SK-N-SH (cell line): Measurements from ENCODE around the gene C1orf52. TPM values are rescaled to one million over a fixed set of nuclear protein-coding genes. Genes with fewer than 3 reads are reported as not detected.

Experiments
- CTCF ChIA-PET: fragments of 300-600, 350-600 bp; formaldehyde crosslinking; extraction: SDS; loops from one replicate; lab custom pipeline; 2021; lab: Yijun Ruan, JAX
- POLR2A ChIA-PET: fragments of 350-600 bp; sonication (Branson Sonifier 250); formaldehyde crosslinking; extraction: SDS; loops from one replicate; lab custom pipeline; 2020; ENCODE audit warnings: antibody characterized with exemption, inconsistent platforms; lab: Yijun Ruan, JAX
- DNase-seq: peaks from one replicate; pipeline ENCODE4 v3.0.0; 2012
- H2AFZ ChIP-seq: fragments of 200-600 bp; sonication (generic); 2 replicates; pipeline ENCODE4 v1.8.1; 2016; ENCODE audit warnings: antibody characterized with exemption, mild to moderate bottlenecking, low read depth
- H3F3A ChIP-seq: fragments of 200-600 bp; sonication (generic); replicated peaks from 2 replicates; pipeline ENCODE3; 2016; ENCODE audit warnings: antibody characterized with exemption, mild to moderate bottlenecking; ENCODE audit not compliant: insufficient read depth
- H3K27ac ChIP-seq, 2 experiments: fragments of 200-500 bp in 1 of 2; fragments of 200-600 bp in 1 of 2; sonication (Bioruptor generic) in 1 of 2; sonication (generic), shearing (Covaris generic) in 1 of 2; 2 replicates each; pipeline versions ENCODE4 v1.5.1 to v1.6.1; 2014 to 2016; ENCODE audit warnings: low read depth in 2 of 2, inconsistent platforms in 1 of 2, low read length in 1 of 2, mild to moderate bottlenecking in 1 of 2, mixed read lengths in 1 of 2
- H3K27me3 ChIP-seq: fragments of 200-600 bp; sonication (generic), shearing (Covaris generic); 2 replicates; pipeline ENCODE4 v1.6.1; 2016; ENCODE audit warnings: mixed run types; ENCODE audit not compliant: insufficient read depth
- H3K36me3 ChIP-seq, 2 experiments: fragments of 200-500 bp in 1 of 2; fragments of 200-600 bp in 1 of 2; sonication (Bioruptor generic) in 1 of 2; sonication (generic) in 1 of 2; replicated peaks in 1 of 2; 2 replicates each; pipeline versions ENCODE3 to v1.5.1; 2014 to 2016; ENCODE audit warnings: low read length in 1 of 2, mild to moderate bottlenecking in 1 of 2; ENCODE audit not compliant: insufficient read depth in 2 of 2, control insufficient read depth in 1 of 2
- H3K4me1 ChIP-seq, 2 experiments: fragments of 200-500 bp in 1 of 2; fragments of 200-600 bp in 1 of 2; sonication (Bioruptor generic) in 1 of 2; sonication (generic), shearing (Covaris generic) in 1 of 2; 2 replicates each; pipeline versions ENCODE4 v1.5.1 to v1.6.1; 2014 to 2016; ENCODE audit warnings: low read depth in 1 of 2, low read length in 1 of 2, mixed run types in 1 of 2; ENCODE audit not compliant: insufficient read depth in 2 of 2, control insufficient read depth in 1 of 2
- H3K4me2 ChIP-seq: fragments of 200-600 bp; sonication (generic), shearing (Covaris generic); 2 replicates; pipeline ENCODE4 v1.6.1; 2017; ENCODE audit warnings: mixed run types
- H3K4me3 ChIP-seq, 2 experiments: fragments of 200-500 bp in 1 of 2; fragments of 200-600 bp in 1 of 2; sonication (Bioruptor generic) in 1 of 2; sonication (generic), shearing (Covaris generic) in 1 of 2; 2 replicates each; pipeline versions ENCODE4 v1.5.1 to v1.8.1; 2014 to 2016; ENCODE audit warnings: low read depth in 2 of 2, inconsistent platforms in 1 of 2, low read length in 1 of 2, mild to moderate bottlenecking in 1 of 2, mixed read lengths in 1 of 2, moderate library complexity in 1 of 2
- H3K79me2 ChIP-seq: fragments of 200-600 bp; sonication (generic); 2 replicates; pipeline ENCODE4 v1.8.1; 2017; ENCODE audit warnings: mild to moderate bottlenecking; ENCODE audit not compliant: insufficient read depth
- H3K9ac ChIP-seq: fragments of 200-600 bp; sonication (generic); 2 replicates; pipeline ENCODE4 v1.6.1; 2017; ENCODE audit warnings: mixed run types
- H3K9me2 ChIP-seq: fragments of 200-600 bp; sonication (generic); 2 replicates; pipeline ENCODE4 v1.6.1; 2017; ENCODE audit warnings: mixed run types
- H3K9me3 ChIP-seq: fragments of 200-600 bp; sonication (generic); 2 replicates; pipeline ENCODE4 v1.6.1; 2017; ENCODE audit warnings: mixed run types, mild to moderate bottlenecking, moderate library complexity
- H4K20me1 ChIP-seq: fragments of 200-600 bp; sonication (generic); 2 replicates; pipeline ENCODE4 v1.6.1; 2017; ENCODE audit warnings: mild to moderate bottlenecking, mixed run types; ENCODE audit not compliant: insufficient read depth
- JUND ChIP-seq: IDR thresholded peaks from 2 replicates; pipeline ENCODE4 v1.4.0; 2012
- MEF2A ChIP-seq: IDR thresholded peaks from 2 replicates; pipeline ENCODE4 v1.4.0; 2012; ENCODE audit warnings: low read depth, borderline replicate concordance
- NFIC ChIP-seq: IDR thresholded peaks from 2 replicates; pipeline ENCODE4 v1.4.0; 2012; ENCODE audit warnings: borderline replicate concordance
- POLR2AphosphoS5 ChIP-seq: IDR thresholded peaks from 2 replicates; pipeline ENCODE4 v1.6.1; 2012; ENCODE audit warnings: low read depth, low read length
- RAD21 ChIP-seq: IDR thresholded peaks from 2 replicates; pipeline ENCODE4 v1.6.1; 2012; ENCODE audit warnings: mild to moderate bottlenecking, low read length
- TAF1 ChIP-seq: IDR thresholded peaks from 2 replicates; pipeline ENCODE4 v1.6.1; 2012; ENCODE audit warnings: low read depth, mild to moderate bottlenecking, low read length, moderate library complexity, borderline replicate concordance
- WGBS: methylation state at CpG from one replicate; pipeline ENCODE4 v1.1.6; 2017; ENCODE audit warnings: low lambda C conversion rate; 5-methylcytosine and 5-hydroxymethylcytosine counted together
- polyA plus RNA-seq, 3 experiments: library from polyadenylated mRNA; depleted of rRNA; stranded (reverse); fragments of >200 nt; gene quantifications; 2 replicates each; pipeline ENCODE4 v1.2.3, GENCODE V29; 2012
- TF ChIP-seq, protein P1 (sequence below): fragments of 150-350 bp; IDR thresholded peaks from 2 replicates; pipeline ENCODE4 v1.6.1; 2016; ENCODE audit warnings: mild to moderate bottlenecking, low read depth, low read length
- TF ChIP-seq, protein P2 (sequence below): fragments of 200-600 bp; sonication (generic); IDR thresholded peaks from 2 replicates; pipeline ENCODE4 v1.6.1; 2017; ENCODE audit warnings: antibody characterized with exemption, mild to moderate bottlenecking, moderate library complexity
- TF ChIP-seq, protein P3 (sequence below): IDR thresholded peaks from 2 replicates; pipeline ENCODE4; 2012
- TF ChIP-seq, protein P4 (sequence below): IDR thresholded peaks from 2 replicates; pipeline ENCODE4 v1.6.1; 2012; ENCODE audit warnings: mild to moderate bottlenecking, low read depth, low read length, moderate library complexity

Gene C1orf52
- polyA plus RNA-seq, 1 of the 3 experiments (the other 2 are of a cell fraction) = 23.4 TPM

DNA sequence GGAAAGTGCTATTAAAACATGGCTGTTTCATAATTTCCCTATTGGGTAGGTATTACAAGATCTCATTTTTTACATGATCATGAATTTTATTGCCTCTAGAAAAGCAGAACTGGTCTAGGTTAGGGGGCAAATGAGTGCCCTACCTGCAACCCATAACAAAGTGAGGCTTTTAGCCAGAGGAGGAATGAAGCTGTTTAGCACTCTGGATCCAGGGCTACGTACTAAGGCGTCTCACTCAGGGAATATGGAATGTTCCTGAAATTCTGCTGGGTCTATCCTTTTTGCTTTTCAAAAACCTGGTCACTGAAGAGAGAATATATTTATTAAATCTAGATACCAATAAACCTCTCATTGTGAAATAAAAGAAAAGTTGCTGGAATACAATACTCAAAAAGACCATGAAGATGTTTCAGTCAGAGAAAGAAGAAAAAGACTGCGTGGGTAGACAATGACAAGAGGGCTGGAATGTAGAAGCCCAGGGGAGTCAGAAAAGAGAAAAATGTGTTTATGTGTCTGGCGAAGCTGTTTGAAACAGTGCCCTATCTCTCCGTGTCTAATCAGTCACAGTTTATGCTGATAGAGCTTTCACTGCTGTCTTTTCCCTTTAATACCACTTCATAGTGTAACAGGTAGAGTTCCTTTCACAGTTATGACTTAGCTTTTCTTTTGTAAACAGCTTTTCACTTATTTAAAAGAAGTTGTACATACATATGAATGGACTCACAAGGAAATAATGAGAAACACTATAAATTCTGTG, 33.7 kb downstream of the C1orf52 start (continued):
- TF ChIP-seq, protein P1, sequence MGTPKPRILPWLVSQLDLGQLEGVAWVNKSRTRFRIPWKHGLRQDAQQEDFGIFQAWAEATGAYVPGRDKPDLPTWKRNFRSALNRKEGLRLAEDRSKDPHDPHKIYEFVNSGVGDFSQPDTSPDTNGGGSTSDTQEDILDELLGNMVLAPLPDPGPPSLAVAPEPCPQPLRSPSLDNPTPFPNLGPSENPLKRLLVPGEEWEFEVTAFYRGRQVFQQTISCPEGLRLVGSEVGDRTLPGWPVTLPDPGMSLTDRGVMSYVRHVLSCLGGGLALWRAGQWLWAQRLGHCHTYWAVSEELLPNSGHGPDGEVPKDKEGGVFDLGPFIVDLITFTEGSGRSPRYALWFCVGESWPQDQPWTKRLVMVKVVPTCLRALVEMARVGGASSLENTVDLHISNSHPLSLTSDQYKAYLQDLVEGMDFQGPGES = no peak
- TF ChIP-seq TAF1 (no peak), JUND (no peak)

DNA sequence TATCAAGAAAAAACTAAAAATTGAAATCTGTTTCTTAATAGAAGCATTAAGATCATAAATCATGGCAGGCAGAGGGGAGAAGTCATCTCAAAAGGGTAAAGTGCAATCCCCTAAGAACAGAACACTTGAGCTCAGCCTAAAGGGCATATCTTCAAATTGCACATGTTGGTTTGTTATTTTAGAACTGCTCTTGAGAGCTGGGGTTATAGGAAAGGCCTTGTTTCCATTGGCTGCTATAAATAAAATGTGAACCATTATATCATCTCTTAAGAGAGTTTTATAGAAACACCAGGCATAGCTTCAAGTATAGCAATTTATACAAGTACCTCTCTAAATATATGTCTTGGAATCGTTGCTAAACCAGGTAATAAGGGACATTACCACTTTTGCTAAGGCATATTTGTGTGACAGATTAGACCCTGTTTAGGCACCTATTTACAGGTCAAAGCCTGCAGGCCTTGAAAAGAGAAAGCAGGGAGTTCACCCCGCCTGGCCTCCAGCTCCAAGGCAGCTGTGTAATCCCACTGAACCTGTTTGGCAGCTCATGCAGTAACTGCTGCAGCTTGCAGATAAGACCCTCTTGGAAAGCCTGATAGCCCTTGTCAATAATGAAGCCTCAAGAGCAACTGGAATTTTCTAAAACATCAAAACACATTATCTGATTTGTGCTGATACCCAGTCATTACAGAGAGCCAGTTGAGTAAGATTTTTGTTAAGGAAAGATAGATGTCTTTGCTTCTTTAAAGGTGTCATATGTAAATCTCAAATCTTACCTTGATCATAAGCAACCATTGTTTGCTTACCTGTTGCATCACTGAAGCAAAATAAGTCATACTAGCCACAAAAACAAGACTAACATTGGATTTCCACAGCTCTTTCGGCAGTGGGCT, 34.5 kb downstream of the C1orf52 start:
- ChIA-PET POLR2A (interaction anchor here (1.2 kb wide), 1 partner anchor 35 kb away, joined by 3 read pairs; the partner anchor contains the start of gene C1orf52), CTCF (interaction anchor here (0.7 to 2.2 kb wide), 5 partner anchors 25 to 280 kb away, joined by 3 to 7 read pairs (median 3); partner anchors contain the start of gene C1orf52)
- no peaks in the 10 kb centered on the region for H3K79me2 ChIP-seq
- H3K27me3 ChIP-seq = peaks cover 49% of the 10 kb centered on the region
- H3K9ac ChIP-seq = no peak overlapping the region
- no peak overlapping the region for H3K27ac ChIP-seq
- no peaks in the 10 kb centered on the region for H3K36me3 ChIP-seq
- TF ChIP-seq NFIC = no peak
- TF ChIP-seq, protein P2, sequence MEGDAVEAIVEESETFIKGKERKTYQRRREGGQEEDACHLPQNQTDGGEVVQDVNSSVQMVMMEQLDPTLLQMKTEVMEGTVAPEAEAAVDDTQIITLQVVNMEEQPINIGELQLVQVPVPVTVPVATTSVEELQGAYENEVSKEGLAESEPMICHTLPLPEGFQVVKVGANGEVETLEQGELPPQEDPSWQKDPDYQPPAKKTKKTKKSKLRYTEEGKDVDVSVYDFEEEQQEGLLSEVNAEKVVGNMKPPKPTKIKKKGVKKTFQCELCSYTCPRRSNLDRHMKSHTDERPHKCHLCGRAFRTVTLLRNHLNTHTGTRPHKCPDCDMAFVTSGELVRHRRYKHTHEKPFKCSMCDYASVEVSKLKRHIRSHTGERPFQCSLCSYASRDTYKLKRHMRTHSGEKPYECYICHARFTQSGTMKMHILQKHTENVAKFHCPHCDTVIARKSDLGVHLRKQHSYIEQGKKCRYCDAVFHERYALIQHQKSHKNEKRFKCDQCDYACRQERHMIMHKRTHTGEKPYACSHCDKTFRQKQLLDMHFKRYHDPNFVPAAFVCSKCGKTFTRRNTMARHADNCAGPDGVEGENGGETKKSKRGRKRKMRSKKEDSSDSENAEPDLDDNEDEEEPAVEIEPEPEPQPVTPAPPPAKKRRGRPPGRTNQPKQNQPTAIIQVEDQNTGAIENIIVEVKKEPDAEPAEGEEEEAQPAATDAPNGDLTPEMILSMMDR = no peak
- TF ChIP-seq, protein P3, sequence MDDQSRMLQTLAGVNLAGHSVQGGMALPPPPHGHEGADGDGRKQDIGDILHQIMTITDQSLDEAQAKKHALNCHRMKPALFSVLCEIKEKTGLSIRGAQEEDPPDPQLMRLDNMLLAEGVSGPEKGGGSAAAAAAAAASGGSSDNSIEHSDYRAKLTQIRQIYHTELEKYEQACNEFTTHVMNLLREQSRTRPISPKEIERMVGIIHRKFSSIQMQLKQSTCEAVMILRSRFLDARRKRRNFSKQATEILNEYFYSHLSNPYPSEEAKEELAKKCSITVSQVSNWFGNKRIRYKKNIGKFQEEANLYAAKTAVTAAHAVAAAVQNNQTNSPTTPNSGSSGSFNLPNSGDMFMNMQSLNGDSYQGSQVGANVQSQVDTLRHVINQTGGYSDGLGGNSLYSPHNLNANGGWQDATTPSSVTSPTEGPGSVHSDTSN = no peak
- no peak for TF ChIP-seq POLR2AphosphoS5
- no peak for TF ChIP-seq TAF1
- TF ChIP-seq RAD21 = no peak
- TF ChIP-seq, protein P4, sequence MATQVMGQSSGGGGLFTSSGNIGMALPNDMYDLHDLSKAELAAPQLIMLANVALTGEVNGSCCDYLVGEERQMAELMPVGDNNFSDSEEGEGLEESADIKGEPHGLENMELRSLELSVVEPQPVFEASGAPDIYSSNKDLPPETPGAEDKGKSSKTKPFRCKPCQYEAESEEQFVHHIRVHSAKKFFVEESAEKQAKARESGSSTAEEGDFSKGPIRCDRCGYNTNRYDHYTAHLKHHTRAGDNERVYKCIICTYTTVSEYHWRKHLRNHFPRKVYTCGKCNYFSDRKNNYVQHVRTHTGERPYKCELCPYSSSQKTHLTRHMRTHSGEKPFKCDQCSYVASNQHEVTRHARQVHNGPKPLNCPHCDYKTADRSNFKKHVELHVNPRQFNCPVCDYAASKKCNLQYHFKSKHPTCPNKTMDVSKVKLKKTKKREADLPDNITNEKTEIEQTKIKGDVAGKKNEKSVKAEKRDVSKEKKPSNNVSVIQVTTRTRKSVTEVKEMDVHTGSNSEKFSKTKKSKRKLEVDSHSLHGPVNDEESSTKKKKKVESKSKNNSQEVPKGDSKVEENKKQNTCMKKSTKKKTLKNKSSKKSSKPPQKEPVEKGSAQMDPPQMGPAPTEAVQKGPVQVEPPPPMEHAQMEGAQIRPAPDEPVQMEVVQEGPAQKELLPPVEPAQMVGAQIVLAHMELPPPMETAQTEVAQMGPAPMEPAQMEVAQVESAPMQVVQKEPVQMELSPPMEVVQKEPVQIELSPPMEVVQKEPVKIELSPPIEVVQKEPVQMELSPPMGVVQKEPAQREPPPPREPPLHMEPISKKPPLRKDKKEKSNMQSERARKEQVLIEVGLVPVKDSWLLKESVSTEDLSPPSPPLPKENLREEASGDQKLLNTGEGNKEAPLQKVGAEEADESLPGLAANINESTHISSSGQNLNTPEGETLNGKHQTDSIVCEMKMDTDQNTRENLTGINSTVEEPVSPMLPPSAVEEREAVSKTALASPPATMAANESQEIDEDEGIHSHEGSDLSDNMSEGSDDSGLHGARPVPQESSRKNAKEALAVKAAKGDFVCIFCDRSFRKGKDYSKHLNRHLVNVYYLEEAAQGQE = no peak
- TF ChIP-seq MEF2A = no peak
- WGBS = 10% methylated on average over 3 of the region's 3 CpGs
- no peak for DNase-seq
- peaks cover 4% of the 10 kb centered on the region for H3F3A ChIP-seq
- no peaks in the 10 kb centered on the region for H3K9me3 ChIP-seq
- no peak overlapping the region for H2AFZ ChIP-seq
- H3K4me2 ChIP-seq = no peak overlapping the region
- no peak overlapping the region for H3K4me3 ChIP-seq
- no peaks in the 10 kb centered on the region for H3K4me1 ChIP-seq
- H3K9me2 ChIP-seq = no peaks in the 10 kb centered on the region
- H4K20me1 ChIP-seq = no peaks in the 10 kb centered on the region
